Stimulated activated CD8-positive, alpha-beta memory T cell treated with anti-CD3 and anti-CD28 coated beads, Interleukin-12 subunit alpha, Interleukin-12 subunit beta, amount 100 ng/mL, for 1 hour (primary cell): Measurements from ENCODE around the gene TMEM141.
"Not testable (repeated sequence)": the region's sequence is repeated elsewhere in the genome, so short reads cannot be mapped to it uniquely, and the experiment has no call there.

ENCODE experiments used
- DNase-seq: peaks from one replicate; pipeline ENCODE4 v3.0.0-alpha.2; 2020; ENCODE audit warnings: low read depth

TMEM141 gene

DNA sequence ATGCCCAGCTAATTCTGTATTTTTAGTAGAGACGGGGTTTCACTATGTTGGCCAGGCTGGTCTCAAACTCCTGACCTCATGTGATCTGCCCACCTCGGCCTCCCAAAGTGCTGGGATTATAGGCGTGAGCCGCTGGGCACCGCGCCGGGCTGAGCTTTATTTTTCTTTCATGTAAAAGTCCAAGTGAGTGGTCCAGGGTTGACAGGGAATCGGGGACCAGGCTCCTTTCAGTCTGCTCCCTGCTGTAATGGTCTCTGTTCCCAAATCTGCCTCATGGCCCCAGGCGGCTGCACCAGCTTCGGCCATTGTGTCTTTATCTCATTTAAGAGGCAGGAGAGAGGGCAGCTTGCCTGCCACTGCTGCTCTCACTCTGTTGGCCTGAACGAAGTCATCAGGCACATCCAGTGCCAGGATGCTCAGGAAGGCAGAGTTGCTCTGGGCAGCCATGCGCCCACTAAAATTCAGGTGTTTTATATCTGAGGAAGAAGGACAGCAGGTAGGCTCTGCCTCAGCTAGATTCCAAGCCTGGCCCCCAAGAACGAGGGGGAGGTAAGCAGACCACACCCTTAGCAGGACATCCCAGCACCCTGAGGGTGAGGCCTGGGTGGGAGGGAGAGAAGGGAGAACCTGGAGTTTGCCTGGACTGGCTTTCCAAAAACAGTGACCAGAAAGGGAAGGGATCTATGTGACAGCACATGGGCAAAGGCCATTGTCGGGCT lies 3.3 kb downstream of the TMEM141 start:
- no peak for DNase-seq

DNA sequence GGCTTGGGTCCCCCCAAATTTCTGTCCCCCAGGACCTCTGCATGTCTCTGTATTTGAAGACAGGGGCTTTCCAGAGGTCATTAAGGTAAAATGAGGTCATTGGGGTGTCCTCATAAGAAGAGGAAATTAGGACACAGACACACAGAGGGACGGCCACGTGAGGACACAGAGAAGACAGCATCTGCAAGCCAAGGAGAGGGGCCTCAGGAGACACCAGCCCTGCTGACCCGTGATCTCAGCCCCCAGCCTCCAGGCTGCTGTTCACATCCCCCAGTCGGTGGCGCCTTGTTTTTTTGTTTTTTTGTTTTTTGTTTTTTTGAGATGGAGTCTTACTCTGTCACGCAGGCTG lies 3.8 kb downstream of the TMEM141 start:
- no peak for DNase-seq

DNA sequence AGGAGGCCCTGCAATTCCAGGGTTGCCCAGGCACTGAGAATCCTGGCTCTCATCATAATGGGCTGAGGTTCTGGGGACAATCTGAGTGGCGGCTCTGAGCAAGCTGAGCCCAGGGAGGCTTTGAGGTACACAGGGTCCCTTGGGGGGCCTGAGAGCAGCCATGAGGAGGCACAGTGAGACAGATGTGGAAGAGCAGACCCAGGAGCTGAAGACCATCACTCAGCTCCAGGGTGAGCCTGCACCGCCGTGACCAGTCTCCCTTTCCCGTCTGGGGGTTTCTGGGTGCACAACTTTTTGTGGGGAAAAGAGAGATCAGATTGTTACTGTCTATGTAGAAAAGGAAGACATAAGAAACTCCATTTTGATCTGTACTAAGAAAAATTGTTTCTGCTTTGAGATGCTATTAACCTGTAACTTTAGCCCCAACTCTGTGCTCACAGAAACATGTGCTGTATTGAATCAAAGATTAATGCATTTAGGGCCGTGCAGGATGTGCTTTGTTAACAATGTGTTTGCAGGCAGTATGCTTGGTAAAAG lies 5.2 kb downstream of the TMEM141 start, which contains the start of gene CCDC183:
Gene CCDC183, plus strand, starts transcription at position 101 of the 537 bp plus-strand sequence. Its CDS starts 60 bp downstream, at position 161.
- no peak for DNase-seq

DNA sequence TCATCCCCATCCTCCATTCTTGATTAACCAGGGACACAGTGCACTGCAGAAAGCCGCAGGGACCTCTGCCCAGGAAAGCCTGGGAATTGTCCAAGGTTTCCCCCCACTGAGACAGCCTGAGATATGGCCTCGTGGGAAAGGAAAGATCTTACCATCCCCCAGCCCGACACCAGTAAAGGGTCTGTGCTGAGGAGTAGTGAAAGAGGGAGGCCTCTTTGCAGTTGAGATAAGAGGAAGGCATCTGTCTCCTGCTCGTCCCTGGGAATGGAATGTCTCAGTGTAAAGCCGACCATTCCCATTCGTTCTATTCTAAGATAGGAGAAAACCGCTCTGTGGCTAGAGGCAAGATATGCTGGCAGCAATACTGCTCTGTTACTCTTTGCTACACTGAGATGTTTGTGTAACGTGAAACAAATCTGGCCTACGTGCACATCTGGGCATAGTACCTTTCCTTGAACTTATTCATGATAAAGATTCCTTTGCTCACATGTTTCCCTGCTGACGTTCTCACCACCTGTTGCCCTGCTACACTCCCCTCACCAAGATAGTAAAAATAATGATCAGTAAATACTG lies 5.7 kb downstream of the TMEM141 start:
- not testable (repeated sequence) for DNase-seq

DNA sequence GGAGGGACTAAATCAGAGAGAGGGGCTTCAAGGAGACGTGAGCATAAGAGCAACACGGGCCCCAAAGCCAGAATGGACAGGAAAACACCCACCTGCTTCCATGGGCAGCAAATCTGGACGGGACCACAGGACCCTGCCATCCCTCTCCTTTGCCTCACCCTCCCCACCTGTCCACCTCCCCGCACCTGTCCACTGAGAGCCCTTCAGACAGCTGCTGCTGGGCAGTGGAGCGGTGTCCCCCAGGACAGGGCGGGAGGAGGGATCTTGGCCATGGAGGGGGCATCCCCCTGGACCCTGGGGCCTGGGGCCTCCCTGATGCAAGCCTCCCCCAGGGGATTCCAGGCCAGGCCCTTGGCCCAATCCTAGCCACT lies 7.5 kb downstream of the TMEM141 start:
- no peak for DNase-seq

DNA sequence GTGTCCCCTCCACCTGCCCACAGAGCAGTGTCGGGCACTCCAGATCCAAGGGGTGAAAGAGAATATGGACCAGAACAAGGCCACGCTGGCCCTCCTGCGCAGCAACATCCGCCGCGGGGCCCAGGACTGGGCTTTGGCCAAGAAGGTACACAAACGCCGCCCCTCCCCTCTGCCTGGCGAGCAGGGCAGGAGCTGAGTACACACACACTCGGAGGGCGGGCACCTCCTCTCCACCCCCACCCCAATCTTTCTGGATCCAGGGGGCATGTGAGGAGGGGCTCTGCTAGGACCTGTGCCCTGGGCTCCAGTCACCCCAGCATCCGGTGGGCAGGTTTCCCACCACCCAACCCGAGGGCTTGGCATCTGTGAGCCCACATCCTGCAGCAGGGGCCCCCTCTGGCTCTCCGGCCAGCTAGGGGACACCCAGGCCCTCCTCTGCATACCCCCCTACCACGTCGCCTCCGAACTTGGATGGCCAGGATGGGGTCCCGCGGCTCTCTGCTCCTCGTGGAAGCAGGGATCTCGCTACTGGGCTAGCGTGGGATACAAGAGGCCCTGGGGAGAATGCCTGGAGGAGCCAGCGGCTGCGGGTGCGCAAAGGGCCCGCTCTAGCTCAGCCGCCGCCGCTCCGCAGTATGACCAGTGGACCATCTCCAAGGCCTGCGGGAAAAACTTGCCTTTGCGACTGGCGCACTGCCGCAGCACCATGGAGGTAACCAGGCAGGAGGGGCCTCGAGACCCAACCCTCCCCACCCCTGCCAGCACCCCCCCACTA lies 8.1 kb downstream of the TMEM141 start:
- no peak for DNase-seq

DNA sequence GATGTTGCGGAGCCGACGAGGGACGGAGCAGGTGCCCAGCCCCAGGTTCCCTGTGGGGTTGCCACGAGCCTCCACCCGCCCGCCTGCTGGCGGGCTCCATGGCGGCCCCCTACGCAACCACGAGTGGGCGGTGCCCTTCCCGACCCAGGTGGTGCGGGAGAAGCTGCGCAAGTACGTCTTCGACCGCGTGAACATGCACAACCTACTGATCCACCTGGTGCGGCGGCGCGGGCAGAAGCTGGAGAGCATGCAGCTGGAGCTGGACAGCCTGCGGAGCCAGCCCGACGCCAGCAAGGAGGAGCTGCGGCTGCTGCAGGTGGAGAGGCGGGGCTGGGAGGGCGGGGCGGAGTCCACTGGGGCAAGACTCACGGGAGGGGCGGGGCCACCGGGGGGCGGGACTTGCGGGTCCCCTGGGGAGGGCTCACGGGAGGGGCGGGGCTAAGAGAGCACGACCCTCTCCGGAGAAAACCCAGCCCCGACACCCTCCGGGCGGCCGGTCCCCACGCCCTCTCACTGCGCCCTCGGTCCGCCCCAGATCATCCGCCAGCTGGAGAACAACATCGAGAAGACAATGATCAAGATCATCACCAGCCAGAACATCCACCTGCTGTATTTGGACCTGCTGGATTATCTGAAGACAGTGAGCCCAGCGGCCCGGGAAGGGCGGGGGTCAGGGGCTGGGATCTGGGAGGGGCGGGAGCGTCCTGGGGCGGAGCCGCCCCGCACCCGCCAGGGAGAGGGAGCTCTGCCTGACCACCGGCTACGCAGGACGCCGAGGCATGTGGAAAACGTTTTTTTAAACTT lies 8.9 kb downstream of the TMEM141 start:
- DNase-seq, result peak; percentile 81

DNA sequence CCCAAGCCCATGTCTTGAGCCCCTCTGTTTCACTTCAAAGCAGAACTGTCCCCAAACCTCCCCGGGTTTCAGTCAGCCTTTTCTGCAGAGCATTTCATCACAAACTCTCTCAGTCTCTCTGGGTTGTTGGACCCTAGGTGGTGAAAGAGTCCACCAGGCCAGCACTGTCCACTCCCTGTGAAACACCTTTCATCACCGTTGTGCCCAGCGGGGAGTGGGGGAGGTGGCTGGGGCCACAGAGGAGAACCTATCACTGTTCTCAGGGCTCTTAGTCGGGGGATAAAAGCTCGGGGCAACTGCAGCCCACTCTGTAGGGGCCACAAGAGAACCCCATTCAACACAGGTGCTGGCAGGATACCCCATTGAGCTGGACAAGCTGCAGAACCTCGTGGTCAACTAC lies 11.2 kb downstream of the TMEM141 start:
- no peak for DNase-seq

DNA sequence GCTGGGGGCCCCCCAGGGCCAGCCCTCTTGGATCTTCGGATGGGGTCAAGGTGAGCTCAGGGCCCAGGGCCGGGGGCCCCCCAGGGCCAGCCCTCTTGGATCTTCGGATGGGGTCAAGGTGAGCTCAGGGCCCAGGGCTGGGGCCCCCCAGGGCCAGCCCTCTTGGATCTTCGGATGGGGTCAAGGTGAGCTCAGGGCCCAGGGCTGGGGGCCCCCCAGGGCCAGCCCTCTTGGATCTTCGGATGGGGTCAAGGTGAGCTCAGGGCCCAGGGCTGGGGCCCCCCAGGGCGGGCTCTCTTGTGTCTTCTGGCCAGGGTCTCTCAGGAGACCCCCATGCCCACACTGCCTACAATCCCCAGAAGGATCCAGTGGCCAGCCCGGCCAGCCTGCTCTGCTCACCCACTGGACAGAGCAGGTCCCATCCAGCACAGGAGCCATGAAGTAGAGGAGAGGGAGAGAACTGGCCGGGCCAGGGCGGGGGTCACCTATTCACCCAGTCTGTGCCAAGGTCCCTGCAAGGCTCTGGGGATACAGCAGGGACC lies 11.9 kb downstream of the TMEM141 start:
- DNase-seq, result not testable (repeated sequence)

DNA sequence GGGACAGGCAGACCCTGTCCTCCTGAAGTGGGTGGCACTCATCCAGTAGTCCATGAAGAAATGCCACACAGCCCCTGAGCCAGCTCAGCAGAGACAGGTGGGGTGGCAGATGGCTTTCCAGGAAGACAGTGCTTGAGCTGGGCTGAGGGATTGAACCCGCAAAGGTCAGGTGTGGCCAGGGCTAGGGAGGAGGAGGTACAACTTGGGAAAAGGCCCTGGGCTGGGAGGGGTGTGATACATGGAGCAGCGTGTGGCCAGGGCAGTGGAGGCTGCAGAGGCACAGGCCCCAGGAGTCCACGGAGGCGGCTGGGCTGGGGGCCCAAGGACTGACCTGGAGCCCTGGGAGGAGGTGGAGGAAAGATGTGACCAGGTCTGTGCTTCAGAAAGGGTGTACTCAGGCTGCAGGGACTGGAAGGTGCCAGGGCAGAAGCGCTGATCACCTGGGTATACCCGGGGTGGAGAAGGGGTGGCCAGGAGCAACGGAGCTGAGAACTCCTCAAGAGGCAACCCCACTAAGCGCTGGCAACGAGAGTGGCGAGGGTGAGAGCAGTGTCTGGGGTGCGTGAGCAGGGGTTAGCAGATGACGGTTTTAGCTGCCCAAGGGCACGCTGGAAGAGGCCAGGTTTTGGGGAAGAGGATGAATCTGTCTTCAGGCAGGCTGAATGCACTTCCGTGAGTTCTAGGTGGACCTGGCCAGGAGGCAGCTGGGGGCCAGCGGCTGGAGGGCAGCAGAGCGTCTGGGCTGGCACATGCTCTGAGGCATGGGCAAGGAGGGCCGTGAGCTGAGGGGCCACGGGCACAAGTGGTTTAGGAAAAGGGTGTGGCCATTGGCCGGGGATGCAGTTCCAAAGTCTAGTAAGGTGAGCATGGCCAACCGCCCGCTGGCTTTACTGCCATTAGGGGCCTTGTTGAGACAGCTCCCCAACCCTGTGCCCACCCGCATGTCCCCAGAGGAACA lies 12.7 kb downstream of the TMEM141 start:
- no peak for DNase-seq

DNA sequence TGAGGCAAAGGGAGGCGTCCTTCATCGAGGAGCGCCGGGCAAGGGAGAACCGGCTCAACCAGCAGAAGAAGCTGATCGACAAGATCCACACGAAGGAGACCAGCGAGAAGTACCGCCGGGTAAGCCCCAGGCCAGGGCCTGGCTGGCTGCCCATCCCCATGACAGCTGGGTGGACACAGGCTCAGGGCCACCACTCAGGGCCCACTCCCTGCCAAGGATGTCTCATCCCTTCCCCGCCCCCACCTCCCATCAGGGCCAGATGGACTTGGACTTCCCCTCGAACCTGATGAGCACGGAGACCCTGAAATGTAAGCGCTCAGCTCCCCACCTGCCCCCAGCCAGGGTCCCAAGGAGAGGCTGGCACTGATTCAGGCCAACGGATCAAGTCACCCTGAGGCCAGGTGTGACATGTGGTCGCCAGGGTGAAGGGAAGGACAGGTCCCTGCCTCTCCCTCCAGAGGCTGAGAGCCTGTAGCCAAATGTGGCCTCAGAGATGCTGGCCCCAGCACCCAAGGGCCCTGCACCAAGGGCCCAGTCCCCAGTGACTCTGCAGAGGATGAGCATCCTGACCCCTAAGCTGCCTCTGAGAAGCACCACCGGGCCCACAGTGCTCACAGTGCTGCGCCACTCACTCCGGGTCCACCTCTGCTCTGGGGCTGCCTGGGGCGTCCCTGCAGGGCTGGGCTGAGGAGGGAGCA lies 13.5 kb downstream of the TMEM141 start:
- no peak for DNase-seq

DNA sequence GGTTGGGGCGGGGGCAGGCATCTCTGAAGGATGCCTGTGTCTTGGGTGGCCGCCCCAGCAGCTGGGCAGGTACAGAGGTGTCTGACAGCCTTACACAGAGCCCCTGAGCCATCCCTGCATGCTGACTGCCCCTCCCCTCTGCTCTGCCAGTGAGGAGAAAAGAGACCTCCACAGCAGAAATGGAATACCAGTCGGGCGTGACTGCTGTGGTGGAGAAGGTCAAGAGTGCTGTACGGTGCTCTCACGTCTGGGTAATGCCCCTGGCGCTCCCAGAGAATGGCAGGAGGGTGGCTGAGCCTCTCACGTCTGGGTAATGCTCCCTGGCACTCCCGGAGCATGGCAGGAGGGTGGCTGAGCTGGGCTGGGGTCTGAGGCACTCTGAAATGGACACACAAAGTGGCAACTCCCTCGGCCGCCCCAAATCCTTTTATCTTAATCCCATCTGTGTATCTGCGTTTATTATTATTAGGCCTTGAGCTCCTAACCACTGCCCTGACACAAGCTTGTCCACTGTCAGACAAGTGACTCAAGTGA lies 14.1 kb downstream of the TMEM141 start:
- no peak for DNase-seq

DNA sequence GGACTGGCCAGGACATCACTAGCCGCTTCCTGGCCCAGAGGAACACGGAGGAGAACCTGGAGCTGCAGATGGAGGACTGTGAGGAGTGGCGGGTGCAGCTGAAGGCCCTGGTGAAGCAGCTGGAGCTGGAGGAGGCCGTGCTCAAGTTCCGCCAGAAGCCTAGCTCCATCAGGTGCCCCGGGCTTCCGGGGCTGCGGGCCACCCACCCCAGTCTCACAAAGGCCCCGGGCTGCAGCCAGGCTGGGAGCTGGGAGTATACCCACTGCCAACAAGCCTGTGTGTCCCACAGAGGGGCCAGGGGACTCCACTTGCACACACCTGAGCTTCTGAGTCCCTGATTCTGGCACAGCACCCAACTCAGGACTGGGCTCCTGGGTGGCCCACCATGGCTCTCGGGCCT lies 14.9 kb downstream of the TMEM141 start:
- DNase-seq, result no peak

DNA sequence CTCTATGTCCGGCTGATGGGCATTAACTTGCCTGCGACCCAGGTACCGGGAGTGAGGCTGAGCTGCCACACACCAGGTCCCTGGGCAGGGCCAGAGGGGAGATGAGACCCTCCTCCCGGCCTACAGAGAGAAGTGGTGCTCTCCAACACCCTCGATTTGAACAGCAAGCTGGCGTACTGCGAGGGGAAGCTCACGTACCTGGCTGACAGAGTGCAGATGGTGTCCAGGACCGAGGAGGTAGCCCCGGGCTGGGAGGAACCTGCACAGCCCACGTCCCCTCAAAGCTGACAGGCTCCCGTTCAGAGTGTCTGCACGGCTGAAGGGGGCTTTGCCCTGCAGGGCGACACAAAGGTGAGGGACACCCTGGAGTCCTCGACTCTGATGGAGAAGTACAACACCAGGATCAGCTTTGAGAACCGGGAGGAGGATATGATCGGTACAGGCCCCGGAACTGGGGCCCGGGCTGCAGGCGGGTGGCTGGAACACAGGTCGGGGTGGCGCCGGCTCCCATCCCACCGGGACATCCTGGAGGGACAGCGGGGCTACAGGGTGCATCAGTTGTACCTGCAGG lies 15.6 kb downstream of the TMEM141 start:
- no peak for DNase-seq

DNA sequence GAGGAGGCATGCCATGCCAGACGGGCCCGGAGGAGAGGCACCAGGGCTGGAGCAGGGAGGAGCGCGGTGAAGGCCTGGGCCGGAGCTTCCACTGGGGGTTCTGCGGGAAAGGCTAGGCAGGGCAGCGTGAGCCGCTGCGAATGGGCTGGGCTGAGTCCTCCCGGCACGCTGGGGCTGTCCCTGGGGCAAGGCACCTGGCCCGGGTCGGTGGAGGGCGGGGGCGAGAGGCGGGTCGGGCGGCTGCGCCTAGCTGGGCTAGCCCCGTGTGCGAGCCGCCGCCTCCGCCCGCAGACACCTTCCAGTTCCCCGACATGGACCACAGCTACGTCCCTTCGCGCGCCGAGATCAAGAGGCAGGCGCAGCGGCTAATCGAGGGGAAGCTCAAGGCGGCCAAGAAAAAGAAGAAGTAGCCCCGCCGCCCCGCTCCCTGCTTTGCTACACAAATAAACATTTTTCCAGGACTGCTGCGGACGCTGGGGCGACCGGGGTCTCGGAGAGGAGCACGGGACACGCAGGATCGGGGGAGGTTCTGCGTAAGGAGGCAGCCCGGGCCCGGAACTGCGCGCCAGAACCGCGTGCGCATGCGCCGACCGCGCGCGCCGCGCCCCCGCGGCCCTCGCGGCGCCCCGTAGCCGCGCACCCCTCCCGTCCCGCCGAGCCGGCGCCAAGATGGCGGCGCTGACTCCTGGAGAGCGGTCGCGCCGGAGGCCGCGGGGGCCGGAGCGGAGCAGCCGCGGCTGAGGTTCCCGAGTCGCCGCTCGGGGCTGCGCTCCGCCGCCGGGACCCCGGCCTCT lies 16.3 kb downstream of the TMEM141 start, which contains the start of gene RABL6:
Gene RABL6, plus strand, starts transcription at position 668 of the 794 bp plus-strand sequence. CDS start 249 bp downstream, outside the sequence.
- DNase-seq, result peak; percentile 66

DNA sequence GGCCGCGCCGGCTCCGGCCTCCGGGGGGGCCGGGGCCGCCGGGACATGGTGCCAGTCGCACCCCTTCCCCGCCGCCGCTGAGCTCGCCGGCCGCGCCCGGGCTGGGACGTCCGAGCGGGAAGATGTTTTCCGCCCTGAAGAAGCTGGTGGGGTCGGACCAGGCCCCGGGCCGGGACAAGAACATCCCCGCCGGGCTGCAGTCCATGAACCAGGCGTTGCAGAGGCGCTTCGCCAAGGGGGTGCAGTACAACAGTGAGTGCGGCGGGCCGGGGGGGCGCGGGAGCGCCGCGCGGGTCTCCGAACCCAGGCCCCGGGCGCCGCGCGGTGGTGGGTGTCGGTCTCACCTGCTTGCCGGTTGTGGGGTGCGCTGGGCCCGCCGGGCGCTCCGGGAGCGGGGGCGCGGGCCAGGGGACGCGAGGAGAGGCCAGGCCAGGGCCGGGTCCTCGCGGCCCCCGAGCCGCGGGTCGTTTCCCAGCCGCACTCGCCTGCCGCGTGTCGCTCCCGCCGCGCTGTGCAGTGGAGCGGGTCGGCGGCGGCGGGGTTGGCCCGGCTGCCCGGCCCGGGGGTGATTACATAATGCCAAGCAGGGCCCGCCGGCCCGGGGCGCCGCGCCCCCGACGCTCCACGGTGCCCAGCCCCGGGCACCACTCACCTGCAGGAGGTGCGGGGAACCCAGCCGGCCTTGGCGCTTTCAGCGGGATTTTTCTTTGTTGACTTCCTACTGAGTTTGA lies 17.1 kb downstream of the TMEM141 start:
- peak; percentile 30 for DNase-seq

DNA sequence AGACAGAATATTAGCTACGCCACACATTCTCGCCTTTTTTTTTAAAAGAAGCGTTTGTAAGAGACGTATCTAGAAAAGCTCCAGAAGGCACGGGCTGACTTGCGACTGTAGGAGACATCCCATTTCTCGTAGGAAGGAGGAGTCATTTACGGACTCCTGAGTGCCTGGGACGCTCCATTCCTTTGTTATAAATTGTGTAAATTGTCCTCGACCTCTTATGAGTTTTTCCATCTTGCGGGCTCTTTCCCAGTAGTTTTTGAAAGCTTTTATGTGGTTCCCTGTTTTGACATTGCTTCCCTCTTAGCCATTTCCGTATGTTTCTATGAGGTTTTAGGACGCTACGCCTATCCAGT lies 17.6 kb downstream of the TMEM141 start:
- DNase-seq, result no peak
